Loucy (cell line): Measurements from ENCODE around the gene GPR151.

ENCODE experiments used
- H2AFZ ChIP-seq: fragments of 200-600 bp; sonication (generic); 2 replicates; pipeline ENCODE4 v1.6.0; 2016; ENCODE audit warnings: antibody characterized with exemption, mild to moderate bottlenecking, low read length, moderate library complexity
- H3F3A ChIP-seq: fragments of 200-600 bp; 2 replicates; pipeline ENCODE4 v1.6.0; 2016; ENCODE audit warnings: antibody characterized with exemption, low read depth, mild to moderate bottlenecking
- H3K27me3 ChIP-seq: fragments of 200-600 bp; sonication (generic); 2 replicates; pipeline ENCODE4 v1.6.1; 2014; ENCODE audit warnings: low read length, mild to moderate bottlenecking; ENCODE audit not compliant: insufficient read depth, poor library complexity, severe bottlenecking
- H3K36me3 ChIP-seq: fragments of 200-600 bp; sonication (generic); 2 replicates; pipeline ENCODE4 v1.6.1; 2016; ENCODE audit warnings: low read length; ENCODE audit not compliant: insufficient read depth
- H3K4me1 ChIP-seq: fragments of 200-600 bp; sonication (generic); 2 replicates; pipeline ENCODE4 v1.5.1; 2014; ENCODE audit warnings: low read length, mild to moderate bottlenecking; ENCODE audit not compliant: insufficient read depth, poor library complexity, severe bottlenecking
- H3K4me2 ChIP-seq: fragments of 200-600 bp; sonication (generic); 2 replicates; pipeline ENCODE4 v1.6.0; 2014; ENCODE audit warnings: antibody characterized with exemption, low read length, low read depth, mild to moderate bottlenecking; ENCODE audit not compliant: poor library complexity, severe bottlenecking
- H3K4me3 ChIP-seq: fragments of 200-600 bp; sonication (generic); 2 replicates; pipeline ENCODE4 v1.5.1; 2014; ENCODE audit warnings: low read length, mild to moderate bottlenecking, mixed read lengths; ENCODE audit not compliant: poor library complexity, severe bottlenecking
- H3K79me2 ChIP-seq: fragments of 200-600 bp; sonication (generic); 2 replicates; pipeline ENCODE4 v1.6.1; 2014; ENCODE audit warnings: low read length; ENCODE audit not compliant: insufficient read depth
- H3K9ac ChIP-seq: fragments of 200-600 bp; sonication (generic); 2 replicates; pipeline ENCODE4 v1.6.0; 2014; ENCODE audit warnings: mild to moderate bottlenecking, low read depth, low read length, moderate library complexity; ENCODE audit not compliant: poor library complexity, severe bottlenecking
- H3K9me2 ChIP-seq: fragments of 200-600 bp; sonication (generic); replicated peaks from 2 replicates; pipeline ENCODE4 v1.6.1; 2016; ENCODE audit warnings: low read depth, low read length, mixed read lengths
- H3K9me3 ChIP-seq: fragments of 200-600 bp; sonication (generic); 2 replicates; pipeline ENCODE4 v1.6.1; 2014; ENCODE audit warnings: mild to moderate bottlenecking, antibody characterized with exemption, low read length, low read depth; ENCODE audit not compliant: insufficient read depth
- H4K20me1 ChIP-seq: fragments of 200-600 bp; sonication (generic); 2 replicates; pipeline ENCODE4 v1.6.0; 2014; ENCODE audit warnings: antibody characterized with exemption, low read length, mild to moderate bottlenecking; ENCODE audit not compliant: insufficient read depth, poor library complexity, severe bottlenecking
- EZH2phosphoT487 ChIP-seq: fragments of 200-600 bp; IDR thresholded peaks from 2 replicates; pipeline ENCODE4 v1.6.1; 2018; ENCODE audit warnings: antibody characterized with exemption, mild to moderate bottlenecking, moderate library complexity, borderline replicate concordance
- TF ChIP-seq, protein P1 (sequence below): fragments of 200-600 bp; sonication (generic); conservative IDR thresholded peaks from 2 replicates; pipeline ENCODE4 v1.5.1; 2014; ENCODE audit warnings: mild to moderate bottlenecking, antibody characterized with exemption, low read length

GPR151 gene

DNA sequence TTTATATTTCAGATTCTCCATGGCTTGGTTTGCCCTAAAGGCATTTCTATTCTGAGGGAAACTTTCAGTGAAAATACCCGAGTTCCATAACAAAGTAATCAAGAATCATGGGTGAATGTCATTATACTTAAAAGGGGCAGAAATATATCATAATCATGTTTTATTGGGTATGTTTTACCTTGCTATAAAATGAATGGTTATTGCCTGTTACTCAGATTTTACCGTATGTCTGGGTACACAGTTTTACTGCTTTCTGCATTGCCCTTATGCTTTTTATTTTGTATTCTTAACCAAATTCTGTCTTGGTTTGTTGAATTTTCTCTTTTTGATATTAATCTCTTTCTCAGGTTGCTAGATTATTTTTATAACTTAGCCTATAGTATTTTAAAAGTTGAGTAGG lies 2.5 kb downstream of the GPR151 start:
- no peaks in the 10 kb centered on the region for H3K9me2 ChIP-seq
- H3F3A ChIP-seq = no peaks in the 10 kb centered on the region
- H3K36me3 ChIP-seq = peaks cover 39% of the 10 kb centered on the region
- no peaks in the 10 kb centered on the region for H3K4me1 ChIP-seq
- H3K9me3 ChIP-seq = no peaks in the 10 kb centered on the region
- no peak overlapping the region for H2AFZ ChIP-seq
- no peak overlapping the region for H3K4me2 ChIP-seq
- H3K79me2 ChIP-seq = no peaks in the 10 kb centered on the region
- H4K20me1 ChIP-seq = no peaks in the 10 kb centered on the region
- no peak overlapping the region for H3K9ac ChIP-seq
- H3K4me3 ChIP-seq = no peak overlapping the region
- no peaks in the 10 kb centered on the region for H3K27me3 ChIP-seq
- TF ChIP-seq, protein P1, sequence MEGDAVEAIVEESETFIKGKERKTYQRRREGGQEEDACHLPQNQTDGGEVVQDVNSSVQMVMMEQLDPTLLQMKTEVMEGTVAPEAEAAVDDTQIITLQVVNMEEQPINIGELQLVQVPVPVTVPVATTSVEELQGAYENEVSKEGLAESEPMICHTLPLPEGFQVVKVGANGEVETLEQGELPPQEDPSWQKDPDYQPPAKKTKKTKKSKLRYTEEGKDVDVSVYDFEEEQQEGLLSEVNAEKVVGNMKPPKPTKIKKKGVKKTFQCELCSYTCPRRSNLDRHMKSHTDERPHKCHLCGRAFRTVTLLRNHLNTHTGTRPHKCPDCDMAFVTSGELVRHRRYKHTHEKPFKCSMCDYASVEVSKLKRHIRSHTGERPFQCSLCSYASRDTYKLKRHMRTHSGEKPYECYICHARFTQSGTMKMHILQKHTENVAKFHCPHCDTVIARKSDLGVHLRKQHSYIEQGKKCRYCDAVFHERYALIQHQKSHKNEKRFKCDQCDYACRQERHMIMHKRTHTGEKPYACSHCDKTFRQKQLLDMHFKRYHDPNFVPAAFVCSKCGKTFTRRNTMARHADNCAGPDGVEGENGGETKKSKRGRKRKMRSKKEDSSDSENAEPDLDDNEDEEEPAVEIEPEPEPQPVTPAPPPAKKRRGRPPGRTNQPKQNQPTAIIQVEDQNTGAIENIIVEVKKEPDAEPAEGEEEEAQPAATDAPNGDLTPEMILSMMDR = no peak
- TF ChIP-seq EZH2phosphoT487 = no peak

DNA sequence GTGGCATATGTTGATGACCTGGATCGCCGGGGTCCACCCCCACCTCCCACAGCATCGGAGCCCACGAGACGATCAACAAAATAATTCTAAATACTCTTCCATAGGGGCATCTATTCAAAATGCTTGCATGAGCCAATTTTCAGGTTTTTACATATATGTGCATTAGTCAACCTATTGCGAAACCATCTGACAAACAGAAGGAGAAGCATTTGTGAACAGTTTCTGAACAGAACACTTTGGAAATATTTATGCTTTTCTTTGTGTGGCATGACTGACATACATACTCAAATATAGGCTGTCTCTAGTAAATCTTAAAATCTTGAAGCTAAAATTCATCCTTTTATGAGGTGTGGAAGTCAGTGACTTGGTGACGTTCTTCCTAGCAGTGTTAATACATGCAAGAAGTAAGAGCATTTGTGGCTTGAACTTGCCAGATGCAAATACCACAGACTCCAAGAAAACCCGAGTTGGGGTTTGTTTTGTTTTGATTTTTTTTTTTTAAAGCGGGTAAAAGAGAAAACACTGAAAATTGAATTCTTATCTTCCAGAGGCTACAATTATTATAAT lies 5.3 kb downstream of the GPR151 start:
- no peak overlapping the region for H3K4me2 ChIP-seq
- H3F3A ChIP-seq = no peaks in the 10 kb centered on the region
- no peaks in the 10 kb centered on the region for H3K9me3 ChIP-seq
- no peak for TF ChIP-seq EZH2phosphoT487
- TF ChIP-seq, protein P1 = no peak
- no peaks in the 10 kb centered on the region for H4K20me1 ChIP-seq
- peaks cover 65% of the 10 kb centered on the region for H3K36me3 ChIP-seq
- H2AFZ ChIP-seq = no peak overlapping the region
- no peaks in the 10 kb centered on the region for H3K79me2 ChIP-seq
- H3K9me2 ChIP-seq = no peaks in the 10 kb centered on the region
- no peaks in the 10 kb centered on the region for H3K4me1 ChIP-seq
- no peaks in the 10 kb centered on the region for H3K27me3 ChIP-seq
- H3K9ac ChIP-seq = no peak overlapping the region
- H3K4me3 ChIP-seq = no peak overlapping the region

DNA sequence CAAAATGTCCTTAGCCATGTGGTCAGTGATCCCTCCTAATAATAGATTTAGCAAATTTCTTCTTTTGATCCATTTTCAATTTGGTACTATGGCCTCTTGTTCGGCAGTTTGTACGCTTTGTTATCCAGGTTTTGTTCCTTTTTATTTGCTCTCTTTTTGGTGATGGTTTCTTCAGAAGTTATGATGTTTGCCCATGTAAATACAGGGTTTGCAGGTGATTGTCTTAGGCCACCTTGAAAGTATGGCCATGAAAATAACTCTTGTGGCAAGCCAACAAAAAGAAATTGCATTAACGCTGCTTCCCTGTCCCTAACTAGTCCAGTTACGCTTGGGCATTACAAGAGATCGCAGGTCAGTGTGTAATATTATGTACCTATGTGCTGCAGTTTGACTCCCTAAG lies 8.6 kb downstream of the GPR151 start:
- H3K4me2 ChIP-seq = no peak overlapping the region
- no peak overlapping the region for H3K9ac ChIP-seq
- H3K27me3 ChIP-seq = no peaks in the 10 kb centered on the region
- H2AFZ ChIP-seq = no peak overlapping the region
- H3K9me2 ChIP-seq = no peaks in the 10 kb centered on the region
- H3K79me2 ChIP-seq = no peaks in the 10 kb centered on the region
- peaks cover 92% of the 10 kb centered on the region for H3K36me3 ChIP-seq
- H4K20me1 ChIP-seq = no peaks in the 10 kb centered on the region
- TF ChIP-seq, protein P1 = no peak
- TF ChIP-seq EZH2phosphoT487 = no peak
- H3K4me1 ChIP-seq = no peaks in the 10 kb centered on the region
- no peak overlapping the region for H3K4me3 ChIP-seq
- no peaks in the 10 kb centered on the region for H3F3A ChIP-seq
- H3K9me3 ChIP-seq = no peaks in the 10 kb centered on the region
